ENCODE measurements around the gene CELF5.
A peak's percentile ranks its signal among the peaks of the same experiment; 100 is the strongest.

DNA sequence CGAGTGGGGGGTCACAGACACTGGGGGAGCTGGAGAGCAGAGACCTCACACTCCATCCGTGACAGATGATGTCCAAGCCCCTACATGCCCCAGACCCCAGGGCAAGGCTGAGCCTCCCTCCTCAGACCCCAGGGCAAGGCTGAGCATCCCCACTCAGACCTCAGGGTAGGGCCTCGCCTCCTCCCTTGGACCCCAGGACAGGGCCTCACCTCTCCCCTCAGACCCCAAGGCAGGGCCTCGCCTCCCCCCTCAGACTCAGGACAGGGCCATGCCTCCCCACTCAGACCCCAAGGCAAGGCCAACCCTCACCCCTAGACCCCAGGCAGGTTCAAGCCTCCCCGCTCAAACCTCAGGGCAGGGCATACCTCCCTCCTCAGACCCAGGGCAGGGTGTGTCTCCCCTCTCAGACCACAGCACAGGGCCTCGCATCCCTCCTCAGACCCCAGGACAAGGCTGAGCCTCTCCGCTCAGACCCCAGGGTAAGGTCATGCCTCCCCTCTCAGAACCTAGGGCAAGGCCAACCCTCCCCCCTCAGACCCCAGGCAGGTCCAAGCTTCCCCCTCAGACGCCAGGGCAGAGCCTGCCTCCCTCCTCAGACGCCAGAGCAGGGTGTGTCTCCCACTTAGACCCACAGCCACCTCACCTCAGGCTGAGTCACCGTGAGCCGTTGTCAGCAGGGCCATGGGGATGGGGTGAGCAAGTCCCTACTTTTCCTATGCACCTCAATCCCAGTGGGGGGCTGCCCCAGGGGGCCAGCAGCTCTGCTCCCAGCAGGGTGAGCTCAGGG, 47.6 kb upstream of the CELF5 start:
- TF ChIP-seq POLR2A (IDR thresholded peaks at IDR 0.05) (peak in 1 of 4 donors; percentile 32), CTCF (IDR thresholded peaks at IDR 0.05) (peak in 1 of 6 experiments; percentile 1)

Measured in esophagus squamous epithelium (tissue), 4 donors.